Erythroblast (primary cell): ENCODE data around the gene ADAMTS2.
"Not testable (repeated sequence)": the region's sequence is repeated elsewhere in the genome, so short reads cannot be mapped to it uniquely, and the experiment has no call there.

Experiments used
- GATA1 ChIP-seq: IDR thresholded peaks from 2 replicates; pipeline ENCODE4 v1.6.1; 2011; ENCODE audit warnings: low read depth, mild to moderate bottlenecking, control low read depth, low read length, moderate library complexity
- POLR2A ChIP-seq: IDR thresholded peaks from 2 replicates; pipeline ENCODE4 v1.6.1; 2011; ENCODE audit warnings: mild to moderate bottlenecking, low read length

- TF ChIP-seq POLR2A, GATA1: not testable (repeated sequence)
Observed at GRCh38 chr5:179283908-179284307, 61.4 kb downstream of the ADAMTS2 start.
